Limb (tissue), 2 donors: Measurements from ENCODE around the gene THBS2.
"Not testable (repeated sequence)": the region's sequence is repeated elsewhere in the genome, so short reads cannot be mapped to it uniquely, and the experiment has no call there.

Experiments used
- DNase-seq, 2 donors: peaks; one replicate each; pipeline ENCODE4 v3.0.0-alpha.2; 2016; ENCODE audit errors: extremely low spot score in 2 of 2

The THBS2 gene

DNA sequence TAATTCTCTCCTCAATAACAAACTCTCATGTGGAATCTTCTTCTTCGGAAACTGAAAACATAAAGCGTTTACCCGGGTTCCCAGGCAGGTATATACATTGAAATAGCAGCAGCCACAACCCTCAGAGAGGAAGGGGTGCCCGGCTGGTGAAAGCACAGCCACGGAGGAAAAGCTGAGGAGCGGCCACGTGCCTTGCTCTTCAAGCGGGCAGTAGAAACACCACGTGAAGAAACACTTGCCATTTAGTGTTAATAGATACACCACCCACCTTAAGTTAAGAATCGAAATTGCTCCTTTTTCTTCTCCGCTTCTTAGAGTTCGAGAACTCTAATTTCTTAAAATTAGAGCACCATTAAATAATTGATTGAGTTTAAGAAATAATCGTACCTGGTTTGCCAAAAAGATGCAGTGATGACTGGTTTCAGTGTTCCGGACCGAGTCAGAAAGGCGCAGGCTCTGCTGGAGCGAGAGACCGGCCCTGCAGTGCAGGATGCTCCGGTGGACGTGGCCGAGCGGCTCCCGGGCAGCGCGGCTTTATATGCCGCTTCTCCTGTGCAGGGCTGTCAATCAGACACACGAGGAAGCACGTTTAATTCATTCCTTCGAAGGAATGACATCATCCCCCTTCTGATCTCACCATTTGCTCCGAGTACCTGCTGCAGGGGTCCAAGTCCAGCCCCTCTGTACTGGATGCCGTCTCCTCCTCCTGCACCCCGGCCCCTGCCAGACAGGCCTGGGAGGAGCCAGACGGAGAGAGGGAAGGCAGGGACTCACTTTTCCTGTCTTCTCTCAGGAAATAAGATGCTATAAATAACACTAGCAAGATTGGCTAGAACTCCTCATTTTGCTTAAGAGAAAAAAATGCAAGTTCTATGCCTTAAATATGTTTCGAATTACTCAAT, at the start of gene THBS2:
THBS2 (minus strand) TSS at position 510 of the 902 bp plus-strand sequence. CDS start 3,062 bp downstream, outside the sequence.
- peak; percentile 79 to 86 for DNase-seq

DNA sequence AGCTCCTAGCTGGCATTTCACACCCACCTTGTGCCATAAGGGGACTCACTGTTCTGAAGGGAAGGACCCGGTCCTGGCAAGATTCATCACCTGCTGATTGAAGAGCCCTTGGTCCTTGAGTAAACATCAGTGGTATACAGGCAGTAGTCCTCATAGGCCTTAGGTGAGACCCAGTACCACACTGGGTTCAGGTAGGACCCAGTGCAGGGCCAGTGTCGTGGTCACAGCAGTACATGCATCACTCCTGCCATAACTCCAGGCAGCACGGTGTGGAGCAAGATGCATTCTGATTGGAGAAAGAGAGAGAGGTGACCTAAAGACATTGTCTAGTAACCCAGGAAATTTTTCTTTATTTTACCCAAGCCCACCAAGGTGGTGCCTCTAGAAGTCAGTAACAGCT, 49.1 kb upstream of the THBS2 start:
- DNase-seq, result no peak

GRCh38 chr6:169302255-169302654, 48.6 kb upstream of the THBS2 start:
- no peak for DNase-seq

GRCh38 chr6:169300916-169301315, 47.3 kb upstream of the THBS2 start:
- no peak for DNase-seq

GRCh38 chr6:169298626-169299025, 45.0 kb upstream of the THBS2 start:
- not testable (repeated sequence) for DNase-seq

- DNase-seq, result no peak
These were observed 43.0 kb upstream of the THBS2 start for GRCh38 chr6:169296622-169297021.

GRCh38 chr6:169296170-169296569, 42.5 kb upstream of the THBS2 start:
- no peak for DNase-seq

GRCh38 chr6:169293196-169293595, 39.5 kb upstream of the THBS2 start:
- no peak for DNase-seq

DNA sequence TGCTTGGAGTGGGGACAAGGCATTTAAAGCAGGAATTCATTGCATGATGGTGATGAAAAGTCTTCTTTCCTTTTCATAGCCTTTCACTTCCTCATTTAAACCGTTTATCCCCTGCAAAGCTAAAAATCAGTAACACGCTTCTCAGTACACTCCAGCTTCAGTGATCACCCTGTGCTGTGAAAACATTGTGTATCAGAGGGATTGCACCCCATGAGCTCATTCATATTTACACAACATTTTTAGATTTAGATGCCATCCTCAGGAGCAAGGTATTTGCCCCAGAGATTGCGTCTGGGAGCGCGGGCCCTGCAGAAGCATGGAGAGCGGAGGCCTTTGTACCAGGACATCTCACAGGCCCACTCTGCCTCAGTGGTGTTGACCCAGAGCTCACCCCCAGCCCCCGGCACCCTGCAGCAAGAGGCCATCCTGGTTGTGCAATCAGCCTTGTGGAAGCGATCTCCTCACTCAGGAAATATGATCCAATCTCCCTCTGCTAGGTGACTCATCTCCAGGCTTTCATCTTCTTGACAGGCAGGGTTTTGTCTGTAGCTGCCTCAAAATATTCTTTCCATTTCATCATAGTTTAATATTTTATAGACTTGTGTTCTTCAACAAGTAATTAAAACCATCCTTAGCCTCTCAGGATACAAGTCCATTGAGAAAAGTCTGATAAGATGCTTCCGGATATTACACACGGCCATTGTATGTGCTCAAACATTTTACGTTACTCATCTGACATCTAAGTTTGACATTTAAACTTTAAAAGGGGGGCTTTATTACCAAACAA, 38.9 kb upstream of the THBS2 start:
- DNase-seq, result no peak

DNA sequence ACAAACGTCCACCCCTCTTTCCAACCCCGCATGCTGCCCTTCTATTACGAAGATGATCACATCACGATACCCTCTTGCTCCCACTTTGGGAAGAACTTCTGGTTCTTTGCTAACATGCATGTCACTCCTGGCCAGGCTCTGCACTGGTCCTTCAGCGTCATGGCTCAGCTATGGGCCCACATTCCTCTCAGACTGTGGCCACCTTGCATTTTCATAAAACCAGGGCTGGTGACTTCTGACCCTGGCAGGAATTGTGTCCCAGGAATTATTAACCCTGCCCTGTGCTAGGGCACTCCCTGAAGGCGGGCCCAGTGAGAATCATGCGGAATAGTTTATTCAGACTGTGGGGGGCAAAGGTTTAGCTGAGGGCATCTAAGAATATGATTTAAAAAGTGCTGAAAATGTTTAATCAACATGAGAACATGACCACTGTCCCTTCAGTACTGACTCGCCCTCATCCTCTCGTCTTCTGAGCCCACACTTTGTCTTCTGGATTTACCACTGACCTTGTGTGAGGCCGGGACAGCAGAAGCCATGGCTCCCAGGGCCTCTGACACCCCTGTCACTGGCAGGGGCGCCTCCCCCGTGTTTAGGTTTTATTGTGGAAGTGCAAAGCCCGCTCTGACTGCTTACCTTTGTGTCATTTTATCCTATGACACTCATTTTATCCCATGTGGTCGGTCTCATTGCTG, 38.1 kb upstream of the THBS2 start:
- DNase-seq, result no peak

DNA sequence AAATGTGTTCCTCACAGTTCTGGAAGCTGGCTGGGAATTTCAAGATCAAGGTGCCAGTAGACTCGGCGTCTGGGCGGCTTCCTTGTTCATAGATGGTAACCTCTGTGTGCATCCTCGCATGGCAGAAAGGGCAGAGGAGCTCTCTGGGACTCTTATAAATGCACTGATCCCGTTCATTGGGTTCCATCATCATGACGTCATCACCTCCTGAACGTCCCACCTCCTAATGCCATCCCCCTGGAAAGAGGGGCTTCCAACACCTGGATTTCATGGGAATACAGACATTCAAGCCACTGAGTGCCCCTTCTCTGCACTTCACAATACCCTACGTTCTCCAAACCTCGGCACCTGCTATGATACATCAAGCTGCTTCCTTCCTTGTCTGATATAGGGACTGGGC, 37.5 kb upstream of the THBS2 start:
- DNase-seq, result no peak

- no peak for DNase-seq
These were observed 36.1 kb upstream of the THBS2 start for GRCh38 chr6:169289619-169290339.

GRCh38 chr6:169289257-169289618, 35.6 kb upstream of the THBS2 start:
- DNase-seq, result no peak

DNA sequence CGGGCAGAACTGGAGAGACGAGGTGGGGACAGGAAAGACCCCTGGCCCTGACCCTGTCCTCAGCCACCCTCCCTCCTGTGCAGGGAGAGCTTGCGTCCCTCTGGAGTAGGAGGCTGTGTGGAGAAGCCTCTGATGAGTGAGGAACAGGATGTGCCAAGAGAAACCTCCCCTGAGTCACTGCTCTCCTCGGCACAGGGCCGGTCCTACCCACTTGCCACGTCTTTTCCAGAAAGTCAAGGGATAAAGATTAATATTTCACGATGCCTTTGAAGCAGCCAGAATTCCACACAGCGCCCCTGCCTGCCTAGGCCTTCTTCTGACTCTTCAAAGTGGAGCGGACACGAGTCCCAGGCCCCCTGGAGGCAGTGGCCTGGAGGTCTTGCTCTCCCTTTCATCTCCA, 34.9 kb upstream of the THBS2 start:
- DNase-seq, result no peak

DNA sequence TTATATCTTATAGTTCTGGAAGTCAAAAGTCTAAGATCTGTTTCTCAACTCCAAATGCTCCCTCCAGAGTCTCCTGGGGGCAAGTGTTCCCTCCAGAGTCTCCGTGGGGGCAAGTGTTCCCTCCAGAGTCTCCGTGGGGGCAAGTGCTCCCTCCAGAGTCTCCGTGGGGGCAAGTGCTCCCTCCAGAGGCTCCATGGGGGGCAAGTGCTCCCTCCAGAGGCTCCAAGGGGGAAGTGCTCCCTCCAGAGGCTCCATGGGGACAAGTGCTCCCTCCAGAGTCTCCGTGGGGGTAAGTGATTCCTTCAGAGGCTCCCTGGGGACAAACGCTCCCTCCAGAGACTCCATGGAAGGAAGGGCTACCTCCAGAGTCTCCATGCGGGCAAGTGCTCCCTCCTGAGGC, 34.0 kb upstream of the THBS2 start:
- DNase-seq, result no peak

DNA sequence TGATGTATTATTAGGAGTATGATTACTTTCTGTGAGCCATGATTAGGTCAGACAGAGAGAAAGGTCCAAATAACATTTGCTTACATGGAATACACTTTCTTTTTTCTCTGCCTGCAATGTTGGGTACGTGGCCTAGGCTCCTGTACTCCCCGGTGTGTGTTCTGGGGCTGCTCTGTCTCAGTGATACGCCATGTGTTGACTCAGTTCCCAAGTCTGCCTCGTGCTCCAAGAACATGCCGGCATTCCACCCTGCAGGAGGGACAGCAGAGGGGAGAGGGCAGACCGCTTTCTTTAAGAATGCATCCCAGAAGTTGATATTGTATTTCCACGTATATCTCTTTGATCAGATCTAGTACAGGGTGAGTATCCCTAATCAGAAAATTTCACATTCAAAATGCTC, 33.3 kb upstream of the THBS2 start:
- no peak for DNase-seq

DNA sequence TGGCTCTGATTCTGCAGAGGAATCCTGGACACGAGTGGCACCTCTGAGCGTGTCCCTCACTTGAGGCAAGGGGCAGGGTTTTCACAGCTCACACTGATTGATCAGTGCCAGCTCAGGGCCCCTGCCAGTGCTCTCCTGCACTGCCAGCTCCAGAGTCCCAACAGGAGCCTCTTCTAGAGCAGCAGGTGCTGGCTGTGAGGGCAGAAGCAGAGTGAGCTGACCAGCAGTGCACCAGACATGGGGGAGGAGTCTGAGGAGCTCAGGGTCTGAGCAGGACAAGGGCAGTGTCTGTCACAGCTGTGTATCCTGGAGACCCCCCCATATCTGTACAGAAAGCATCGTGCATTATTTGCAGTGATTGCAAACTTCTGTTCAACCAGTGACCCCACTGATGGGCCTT, 31.5 kb upstream of the THBS2 start:
- DNase-seq, result no peak

DNA sequence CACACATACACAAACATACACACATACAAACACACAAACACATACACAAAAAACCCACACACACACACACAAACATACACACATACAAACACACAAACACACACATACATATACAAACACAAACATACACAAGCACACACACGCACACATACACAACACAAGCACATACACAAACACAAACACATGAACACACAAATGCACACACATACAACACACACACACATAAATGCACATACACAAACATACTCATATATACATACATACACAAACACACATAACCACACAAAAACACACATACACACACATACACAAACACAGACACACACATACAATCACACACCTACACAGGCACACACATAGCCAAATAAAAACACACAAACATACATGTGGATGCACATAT, 30.3 kb upstream of the THBS2 start:
- no peak for DNase-seq

DNA sequence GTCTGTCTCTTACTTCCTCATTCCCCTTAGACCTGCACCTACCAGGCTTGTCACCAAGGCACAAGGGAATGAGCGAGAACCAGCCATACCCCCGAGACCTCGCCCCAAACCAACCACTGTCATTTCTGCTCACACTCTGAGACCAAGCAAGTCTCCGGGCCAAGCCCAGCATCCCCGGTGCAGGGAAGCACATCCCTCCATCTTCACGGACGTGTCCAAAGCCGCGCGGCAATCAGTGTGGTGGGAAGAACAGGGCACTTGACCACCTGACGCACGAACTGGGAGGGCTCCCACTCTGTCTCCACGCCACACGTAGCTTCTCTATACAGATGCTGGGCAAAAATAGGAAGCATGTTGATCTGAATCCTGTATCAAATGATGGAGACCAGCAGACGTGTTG, 28.4 kb upstream of the THBS2 start:
- DNase-seq, result no peak

GRCh38 chr6:169277619-169278018, 24.0 kb upstream of the THBS2 start:
- DNase-seq, result no peak

GRCh38 chr6:169274781-169275180, 21.1 kb upstream of the THBS2 start:
- DNase-seq, result no peak
